B cell (primary cell): ENCODE data around the gene PITPNM1. TPM values are rescaled to one million over a fixed set of nuclear protein-coding genes. Genes with fewer than 3 reads are reported as not detected.
A peak's percentile ranks its signal among the peaks of the same experiment; 100 is the strongest.

Experiments
- ATAC-seq: fragments of 200-7000 bp; cut with Tn5 transposase; one replicate; pipeline ENCODE4 v1.10.0; 2021; ENCODE audit warnings: low read depth, mild to moderate bottlenecking, moderate number of reproducible peaks, moderate library complexity
- CTCF ChIA-PET: fragments of 350-600 bp; sonication (Branson Sonifier 250); formaldehyde crosslinking; loops from one replicate; lab custom pipeline; 2021; ENCODE audit warnings: antibody characterized with exemption, inconsistent platforms; lab: Charles Lee
- POLR2A ChIA-PET: fragments of 350-600 bp; sonication (Branson Sonifier 250); formaldehyde crosslinking; loops from one replicate; lab custom pipeline; 2021; ENCODE audit warnings: antibody characterized with exemption; lab: Charles Lee
- DNase-seq: peaks from one replicate; pipeline ENCODE4 v3.0.0; 2013
- H2AFZ ChIP-seq: 2 replicates; pipeline ENCODE4 v1.6.1; 2012; ENCODE audit warnings: mild to moderate bottlenecking, low read depth, low read length; ENCODE audit not compliant: insufficient read depth, poor library complexity, severe bottlenecking
- H3K27ac ChIP-seq, 2 donors: 1 replicate in 1 of 2; 2 replicates in 1 of 2; pipeline ENCODE4 v1.5.1; 2012 to 2013; ENCODE audit warnings: low read length in 2 of 2, mild to moderate bottlenecking in 2 of 2, moderate library complexity in 1 of 2
- H3K27me3 ChIP-seq, 4 experiments: fragments of 200-600 bp in 1 of 4; sonication (generic) in 1 of 4; replicated peaks in 1 of 4; 1 replicate in 2 of 4; 2 replicates in 2 of 4; pipeline versions ENCODE4 v1.6.1 to v1.7.0; 2013 to 2016; ENCODE audit warnings: low read length in 3 of 4, mild to moderate bottlenecking in 2 of 4, mixed read lengths in 1 of 4, moderate library complexity in 1 of 4; ENCODE audit not compliant: insufficient read depth in 4 of 4, control insufficient read depth in 3 of 4; ENCODE audit errors: control extremely low read depth in 1 of 4
- H3K36me3 ChIP-seq, 2 experiments: replicated peaks in 1 of 2; 1 replicate in 1 of 2; 2 replicates in 1 of 2; pipeline versions ENCODE4 v1.6.1 to v1.7.1; 2013; ENCODE audit warnings: low read length in 1 of 2; ENCODE audit not compliant: insufficient read depth in 2 of 2, control insufficient read depth in 1 of 2; ENCODE audit errors: control extremely low read depth in 1 of 2, extremely low read depth in 1 of 2
- H3K4me1 ChIP-seq, 2 donors: fragments of 200-600 bp in 1 of 2; sonication (generic) in 1 of 2; 1 replicate in 1 of 2; 2 replicates in 1 of 2; pipeline versions ENCODE4 v1.5.1 to v1.6.1; 2013 to 2017; ENCODE audit warnings: low read length in 2 of 2; ENCODE audit not compliant: control insufficient read depth in 2 of 2, insufficient read depth in 2 of 2
- H3K4me2 ChIP-seq: replicated peaks from 2 replicates; pipeline ENCODE3; 2012; ENCODE audit warnings: mild to moderate bottlenecking, low read depth, low read length; ENCODE audit not compliant: poor library complexity, severe bottlenecking
- H3K4me3 ChIP-seq, 5 experiments: fragments of 200-600 bp in 1 of 5; sonication (generic) in 1 of 5; 1 replicate in 3 of 5; 2 replicates in 2 of 5; pipeline versions ENCODE4 v1.5.1 to v1.7.0; 2011 to 2016; ENCODE audit warnings: low read length in 4 of 5, mild to moderate bottlenecking in 4 of 5, low read depth in 2 of 5, control low read depth in 1 of 5, moderate library complexity in 1 of 5; ENCODE audit not compliant: insufficient read depth in 1 of 5; ENCODE audit errors: control extremely low read depth in 1 of 5, extremely low read depth in 1 of 5
- H3K79me2 ChIP-seq: fragments of 200-600 bp; sonication (generic); one replicate; pipeline ENCODE4 v1.6.0; 2016; ENCODE audit warnings: low read length; ENCODE audit not compliant: control insufficient read depth, insufficient read depth
- H3K9ac ChIP-seq: fragments of 200-600 bp; sonication (generic); 2 replicates; pipeline ENCODE4 v1.6.1; 2017; ENCODE audit warnings: mild to moderate bottlenecking, low read length, moderate library complexity
- H3K9me3 ChIP-seq, 3 donors: one replicate each; pipeline versions ENCODE4 v1.6.1 to v1.7.1; 2013; ENCODE audit warnings: low read length in 2 of 3; ENCODE audit not compliant: control insufficient read depth in 2 of 3, insufficient read depth in 1 of 3; ENCODE audit errors: control extremely low read depth in 1 of 3
- H4K20me1 ChIP-seq: 2 replicates; pipeline ENCODE4 v1.6.0; 2012; ENCODE audit warnings: mild to moderate bottlenecking, low read length; ENCODE audit not compliant: insufficient read depth, control insufficient read depth, poor library complexity, severe bottlenecking
- H3K27ac Mint-ChIP-seq: one replicate; pipeline ENCODE4 v1.8.0; 2021; ENCODE audit warnings: mixed read lengths
- H3K27me3 Mint-ChIP-seq: one replicate; pipeline ENCODE4 v1.8.0; 2021; ENCODE audit warnings: mixed read lengths
- H3K4me1 Mint-ChIP-seq: one replicate; pipeline ENCODE4 v1.8.0; 2021; ENCODE audit warnings: mixed read lengths
- H3K4me3 Mint-ChIP-seq: one replicate; pipeline ENCODE4 v1.8.0; 2021; ENCODE audit warnings: mixed read lengths
- H3K9me3 Mint-ChIP-seq: one replicate; pipeline ENCODE4 v1.8.0; 2022; ENCODE audit warnings: mixed read lengths; ENCODE audit not compliant: insufficient read depth
- CTCF ChIP-seq: fragments of 200-600 bp; IDR thresholded peaks from one replicate; pipeline ENCODE4 v1.8.0; 2022; ENCODE audit warnings: antibody characterized with exemption, mild to moderate bottlenecking
- EZH2 ChIP-seq: IDR thresholded peaks from 2 replicates; pipeline ENCODE4 v1.6.1; 2012; ENCODE audit warnings: borderline replicate concordance, low read depth, mild to moderate bottlenecking, moderate library complexity, low read length; ENCODE audit not compliant: insufficient read depth, poor library complexity, severe bottlenecking
- WGBS: methylation state at CpG from one replicate; pipeline ENCODE4 v1.1.5; 2013; ENCODE audit warnings: missing lambda C conversion rate; ENCODE audit not compliant: insufficient coverage; 5-methylcytosine and 5-hydroxymethylcytosine counted together
- intact Hi-C: fragments of 100-400 bp; cut with micrococcal nuclease; formaldehyde crosslinking; loops from one replicate; pipeline ENCODE4 v1.10.0; 2022
- polyA plus RNA-seq: library from polyadenylated mRNA; depleted of rRNA; stranded (reverse); fragments of >200 nt; gene quantifications from 2 replicates; pipeline ENCODE4 v1.2.3, GENCODE V29; 2012
- total RNA-seq, 2 donors: library from RNA; stranded (reverse); fragments of 120-200 nt in 1 of 2; gene quantifications; 1 replicate in 1 of 2; 2 replicates in 1 of 2; pipeline versions ENCODE4 v1.2.3 to v1.2.4, GENCODE V29; 2013 to 2022

PITPNM1 gene
- total and polyA plus RNA-seq, 2 donors (not counting 1 experiment from before 2014, with no cell fraction given) = 152 to 166 TPM

GRCh38 chr11:67457453-67457852, 47.7 kb downstream of the PITPNM1 start:
- Mint-ChIP-seq H3K27me3 (no peaks in the 10 kb centered on the region), H3K9me3 (no peaks in the 10 kb centered on the region), H3K4me1 (peaks cover 42% of the 10 kb centered on the region), H3K27ac (peak overlapping the region; percentile 92), H3K4me3 (peak overlapping the region; percentile 32)
- Histone ChIP-seq H2AFZ (no peak overlapping the region), H3K4me1 (peaks cover 51 to 86% of the 10 kb centered on the region in 2 donors), H3K9me3 (peaks cover 0 to 3% (median 0%) of the 10 kb centered on the region in 3 donors), H3K27ac (peak overlapping the region in 1 of 2 donors; percentile 24), H3K9ac (no peak overlapping the region), H3K36me3 (no peaks in the 10 kb centered on the region), H3K4me3 (no peak overlapping the region), H3K4me2 (no peak overlapping the region), H3K79me2 (peaks cover 52% of the 10 kb centered on the region), H3K27me3 (no peaks in the 10 kb centered on the region), H4K20me1 (no peaks in the 10 kb centered on the region)
- ATAC-seq = no peak
- ChIA-PET CTCF (interaction anchor here (1.4 to 5.2 kb wide), 3 partner anchors 10 to 38 kb away, joined by 4 to 43 read pairs (median 42); partner anchors contain the start of gene PTPRCAP), POLR2A (interaction anchor here (2.6 to 6.0 kb wide), 4 partner anchors 10 to 38 kb away, joined by 10 to 110 read pairs (median 62); partner anchors contain the start of genes CORO1B and PTPRCAP)
- 95% methylated on average over 11 of the region's 12 CpGs for WGBS
- no peak for DNase-seq
- TF ChIP-seq EZH2 (no peak), CTCF (no peak)
- intact Hi-C loops = no loop called here

- H3K4me2 ChIP-seq = no peak overlapping the region
- intact Hi-C loops = no loop called here
- ATAC-seq (no peak), DNase-seq (no peak)
- H3K79me2 ChIP-seq = peaks cover 61% of the 10 kb centered on the region
- H4K20me1 ChIP-seq = no peaks in the 10 kb centered on the region
- Mint-ChIP-seq H3K4me1 (peaks cover 44% of the 10 kb centered on the region), H3K27me3 (no peaks in the 10 kb centered on the region), H3K9me3 (no peaks in the 10 kb centered on the region), H3K27ac (peak overlapping the region; percentile 92), H3K4me3 (no peak overlapping the region)
- no peaks in the 10 kb centered on the region for H3K27me3 ChIP-seq
- H3K9me3 ChIP-seq = peaks cover 0 to 3% (median 0%) of the 10 kb centered on the region in 3 donors
- CTCF ChIA-PET = interaction anchor here (2.3 kb wide), 1 partner anchor 19 kb away, joined by 7 read pairs; the partner anchor contains the start of gene PTPRCAP
- no peaks in the 10 kb centered on the region for H3K36me3 ChIP-seq
- no peak overlapping the region for H2AFZ ChIP-seq
- POLR2A ChIA-PET = interaction anchor here (1.0 to 6.0 kb wide), 5 partner anchors 9 to 19 kb away, joined by 4 to 98 read pairs (median 7); partner anchors contain the start of gene PTPRCAP
- H3K27ac ChIP-seq = no peak overlapping the region
- WGBS = 96% methylated on average over 22 of the region's 25 CpGs
- no peak overlapping the region for H3K9ac ChIP-seq
- no peak overlapping the region for H3K4me3 ChIP-seq
- no peak for TF ChIP-seq CTCF
- peaks cover 48 to 88% of the 10 kb centered on the region in 2 donors for H3K4me1 ChIP-seq
Measured at GRCh38 chr11:67456068-67456705, 49.0 kb downstream of the PITPNM1 start.
